ENCODE measurements around the gene GZMM. TPM values are rescaled to one million over a fixed set of nuclear protein-coding genes. Genes with fewer than 3 reads are reported as not detected.

GZMM gene
- total RNA-seq, 2 donors from 2014 or later = 0.61 to 1.0 TPM

DNA sequence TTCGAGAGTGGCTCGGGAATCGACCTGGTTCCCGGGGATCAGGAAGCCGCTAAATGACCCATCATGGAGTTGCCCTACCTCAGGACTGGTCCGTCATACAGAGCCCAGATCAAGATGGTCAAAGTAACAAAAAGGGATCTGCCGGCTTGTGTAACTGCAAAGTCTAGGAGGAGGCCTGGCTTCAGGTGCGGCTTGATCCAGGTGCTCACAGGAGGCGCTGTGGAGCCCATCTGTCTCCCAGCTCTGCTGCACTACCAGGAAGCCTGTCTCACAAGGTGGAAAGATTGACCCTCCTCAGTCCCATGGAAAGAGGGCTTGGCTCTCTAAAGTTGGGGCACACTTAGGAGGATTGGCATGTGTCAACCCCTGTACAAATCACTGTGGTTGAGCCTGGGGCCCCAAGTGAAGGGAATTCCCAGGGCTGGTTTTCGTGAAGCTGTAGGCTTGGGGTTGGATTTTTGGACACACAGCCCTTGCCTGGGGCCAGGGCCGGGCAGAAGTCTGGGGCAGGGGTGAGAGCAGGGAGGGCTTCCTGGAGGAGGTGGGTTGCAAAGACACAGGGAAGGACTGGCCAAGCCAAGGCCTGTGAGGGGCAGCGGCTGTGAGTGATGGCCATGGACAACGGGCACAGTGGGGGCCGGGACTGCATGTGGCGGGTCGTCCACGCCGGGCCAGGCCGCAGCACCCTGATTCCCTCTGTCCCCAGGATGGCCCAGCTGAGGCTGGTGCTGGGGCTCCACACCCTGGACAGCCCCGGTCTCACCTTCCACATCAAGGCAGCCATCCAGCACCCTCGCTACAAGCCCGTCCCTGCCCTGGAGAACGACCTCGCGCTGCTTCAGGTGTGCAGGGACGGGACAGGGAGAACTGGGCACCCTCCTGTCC, 4.2 kb downstream of the GZMM start:
- H3K9ac ChIP-seq (ENCODE audit: low read depth in 2 of 2, low read length in 2 of 2) = no peak overlapping the region
- intact Hi-C loops (cut with DNase I) = no loop called here
- H3K4me1 ChIP-seq = no peaks in the 10 kb centered on the region
- H3K27me3 ChIP-seq = no peaks in the 10 kb centered on the region
- H3K36me3 ChIP-seq = no peaks in the 10 kb centered on the region
- H3K9me3 ChIP-seq = no peaks in the 10 kb centered on the region
- DNase-seq = no peak
- H3K4me3 ChIP-seq = no peak overlapping the region
- H3K27ac ChIP-seq = no peak overlapping the region
- TF ChIP-seq CTCF (IDR thresholded peaks at IDR 0.05) = no peak

DNA sequence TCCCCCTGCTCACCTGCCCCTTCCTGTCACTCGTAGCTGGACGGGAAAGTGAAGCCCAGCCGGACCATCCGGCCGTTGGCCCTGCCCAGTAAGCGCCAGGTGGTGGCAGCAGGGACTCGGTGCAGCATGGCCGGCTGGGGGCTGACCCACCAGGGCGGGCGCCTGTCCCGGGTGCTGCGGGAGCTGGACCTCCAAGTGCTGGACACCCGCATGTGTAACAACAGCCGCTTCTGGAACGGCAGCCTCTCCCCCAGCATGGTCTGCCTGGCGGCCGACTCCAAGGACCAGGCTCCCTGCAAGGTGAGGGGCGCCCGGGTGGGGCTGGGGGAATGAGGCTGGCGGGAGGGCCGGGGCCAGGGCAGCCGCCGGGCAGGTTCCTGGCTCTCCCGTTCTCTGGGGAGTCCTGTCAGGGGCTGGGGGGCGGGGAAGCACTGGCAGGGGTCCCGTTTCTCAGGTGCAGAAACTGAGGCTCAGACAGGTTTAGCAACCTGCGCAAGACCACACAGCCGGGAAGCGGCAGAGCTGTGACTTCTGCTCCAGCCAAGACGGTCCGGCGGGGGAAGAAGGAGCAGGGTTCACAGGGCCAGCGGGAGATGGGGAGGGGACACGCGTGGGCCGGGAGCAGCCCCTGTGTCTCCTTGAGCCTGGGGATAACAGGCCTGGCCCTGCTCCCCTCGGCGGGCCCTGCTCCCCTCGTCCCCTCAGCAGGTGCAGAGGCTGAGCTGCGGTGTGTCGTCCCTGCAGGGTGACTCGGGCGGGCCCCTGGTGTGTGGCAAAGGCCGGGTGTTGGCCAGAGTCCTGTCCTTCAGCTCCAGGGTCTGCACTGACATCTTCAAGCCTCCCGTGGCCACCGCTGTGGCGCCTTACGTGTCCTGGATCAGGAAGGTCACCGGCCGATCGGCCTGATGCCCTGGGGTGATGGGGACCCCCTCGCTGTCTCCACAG, 5.3 kb downstream of the GZMM start:
- H3K9me3 ChIP-seq = no peaks in the 10 kb centered on the region
- no peaks in the 10 kb centered on the region for H3K36me3 ChIP-seq
- no peak for DNase-seq
- no peak overlapping the region for H3K27ac ChIP-seq
- no peak overlapping the region for H3K9ac ChIP-seq (ENCODE audit: low read depth in 2 of 2, low read length in 2 of 2)
- no peaks in the 10 kb centered on the region for H3K4me1 ChIP-seq
- intact Hi-C loops (cut with DNase I) = no loop called here
- no peak for TF ChIP-seq CTCF (IDR thresholded peaks at IDR 0.05)
- no peak overlapping the region for H3K4me3 ChIP-seq
- no peaks in the 10 kb centered on the region for H3K27me3 ChIP-seq

GRCh38 chr19:554817-555216, 11.0 kb downstream of the GZMM start:
- Histone ChIP-seq H3K27ac (no peak overlapping the region), H3K36me3 (no peaks in the 10 kb centered on the region), H3K9me3 (no peaks in the 10 kb centered on the region), H3K27me3 (no peaks in the 10 kb centered on the region), H3K4me1 (no peaks in the 10 kb centered on the region), H3K9ac (ENCODE audit: low read depth in 2 of 2, low read length in 2 of 2) (no peak overlapping the region), H3K4me3 (no peak overlapping the region)
- intact Hi-C loops (cut with DNase I) = no loop called here
- no peak for TF ChIP-seq CTCF (IDR thresholded peaks at IDR 0.05)
- DNase-seq = no peak

DNA sequence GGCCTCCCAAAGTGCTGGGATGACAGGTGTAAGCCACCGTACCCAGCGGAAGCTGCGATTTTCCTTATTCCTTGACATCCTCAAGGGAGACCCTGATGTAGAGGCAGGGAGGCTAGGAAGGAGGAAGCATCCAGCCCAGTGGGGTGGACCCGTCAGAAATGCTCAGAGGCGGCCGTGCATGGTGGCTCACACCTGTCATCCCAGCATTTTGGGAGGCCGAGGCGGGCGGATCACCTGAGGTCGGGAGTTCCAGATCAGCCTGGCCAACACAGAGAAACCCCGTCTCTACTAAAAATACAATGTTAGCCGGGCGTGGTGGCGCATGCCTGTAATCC, 11.6 kb downstream of the GZMM start:
- Histone ChIP-seq H3K36me3 (no peaks in the 10 kb centered on the region), H3K27me3 (no peaks in the 10 kb centered on the region), H3K9me3 (no peaks in the 10 kb centered on the region), H3K4me3 (no peak overlapping the region), H3K4me1 (no peaks in the 10 kb centered on the region), H3K9ac (ENCODE audit: low read depth in 2 of 2, low read length in 2 of 2) (no peak overlapping the region), H3K27ac (peak overlapping the region; percentile 56)
- no peak for DNase-seq
- TF ChIP-seq CTCF (IDR thresholded peaks at IDR 0.05) = no peak
- intact Hi-C loops (cut with DNase I) = no loop called here

DNA sequence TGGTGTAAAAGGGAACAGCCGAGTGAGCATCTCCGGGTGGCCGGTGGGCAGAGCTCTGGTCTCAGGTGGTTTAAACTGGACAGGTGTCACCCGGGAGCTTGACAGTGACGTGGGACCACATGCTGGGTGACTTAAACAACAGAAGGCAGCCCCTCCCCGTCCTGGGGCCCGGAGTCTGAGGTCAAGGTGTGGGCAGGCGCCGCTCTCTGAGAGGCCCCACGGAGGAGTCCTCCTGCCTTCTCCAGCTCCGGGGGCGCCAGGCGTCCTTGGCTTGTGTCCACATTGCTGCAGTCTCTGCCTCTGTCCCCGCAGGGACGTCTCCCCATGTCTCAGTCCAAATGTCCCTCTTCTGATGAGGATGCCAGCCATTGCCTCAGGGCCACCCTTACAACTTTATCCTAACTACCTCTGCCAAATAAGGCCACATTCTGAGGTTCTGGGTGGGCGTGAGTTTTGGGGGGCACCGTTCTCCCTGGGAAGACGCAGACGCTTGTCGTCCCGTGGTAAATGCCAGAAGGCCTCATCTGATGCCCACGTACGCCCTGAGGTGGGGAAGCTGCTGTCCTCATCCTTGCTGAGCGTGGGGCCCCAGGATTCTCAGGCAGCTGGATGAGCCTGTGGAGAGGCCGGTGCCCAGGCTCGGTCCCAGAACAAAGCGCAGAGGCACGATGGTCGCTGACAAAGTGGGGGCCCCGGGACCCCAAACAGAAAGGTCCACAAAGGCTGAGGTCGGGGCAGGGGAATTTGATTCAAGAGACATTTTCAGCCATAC, 12.9 kb downstream of the GZMM start:
- intact Hi-C loops (cut with DNase I) = no loop called here
- peak overlapping the region; percentile 43 to 66 for H3K9ac ChIP-seq (ENCODE audit: low read depth in 2 of 2, low read length in 2 of 2)

More for the DNA sequence above, 12.9 kb downstream of the GZMM start:
- H3K36me3 ChIP-seq = no peaks in the 10 kb centered on the region
- DNase-seq = no peak
- no peak overlapping the region for H3K4me3 ChIP-seq
- H3K4me1 ChIP-seq = no peaks in the 10 kb centered on the region
- H3K27ac ChIP-seq = peak overlapping the region; percentile 56
- no peaks in the 10 kb centered on the region for H3K27me3 ChIP-seq
- no peaks in the 10 kb centered on the region for H3K9me3 ChIP-seq
- TF ChIP-seq CTCF (IDR thresholded peaks at IDR 0.05) = no peak

All from colonic mucosa (tissue), 4 donors.